ENCODE measurements around the gene EEPD1.

GRCh38 chr7:36199329-36199728 lies 46.3 kb downstream of the EEPD1 start:
- TF ChIP-seq NR1H2 (CRISPR knock-in tag; IDR thresholded peaks at IDR 0.05), result no peak
- TF ChIP-seq ZNF121 (CRISPR knock-in tag; IDR thresholded peaks at IDR 0.05), result no peak
- TF ChIP-seq CTCF (IDR thresholded peaks at IDR 0.05), result no peak
- TF ChIP-seq USF1 (CRISPR knock-in tag; IDR thresholded peaks at IDR 0.05), result no peak
- TF ChIP-seq CDX4 (CRISPR knock-in tag; IDR thresholded peaks at IDR 0.05; ENCODE audit: borderline replicate concordance), result no peak
- no peak for TF ChIP-seq CREB1 (CRISPR knock-in tag; IDR thresholded peaks at IDR 0.05)
- no peak for TF ChIP-seq FOXP1 (CRISPR knock-in tag; IDR thresholded peaks at IDR 0.05; ENCODE audit: borderline replicate concordance)
- TF ChIP-seq JAZF1 (CRISPR knock-in tag; IDR thresholded peaks at IDR 0.05), result no peak
- TF ChIP-seq CREM (CRISPR knock-in tag; IDR thresholded peaks at IDR 0.05), result no peak
- TF ChIP-seq USF2 (CRISPR knock-in tag; IDR thresholded peaks at IDR 0.05), result no peak
